Lower leg skin (tissue), 4 donors: ENCODE data around the gene FBN1. TPM values are rescaled to one million over a fixed set of nuclear protein-coding genes. Genes with fewer than 3 reads are reported as not detected.

Source experiments
- DNase-seq, 2 donors: peaks; one replicate each; pipeline ENCODE4 v3.0.0-alpha.2; 2019; ENCODE audit warnings: low spot score in 2 of 2
- H3K4me3 ChIP-seq: fragments of 200-600 bp; sonication (generic); 2 replicates; pipeline ENCODE4 v1.5.1; 2017; ENCODE audit warnings: mild to moderate bottlenecking, low read depth; ENCODE audit not compliant: poor library complexity, severe bottlenecking
- POLR2A ChIP-seq, 2 donors: fragments of 450-650 bp; IDR thresholded peaks; one replicate each; pipeline ENCODE4 v1.6.1; 2016 to 2017; ENCODE audit warnings: antibody characterized with exemption in 2 of 2, mild to moderate bottlenecking in 1 of 2, moderate library complexity in 1 of 2
- WGBS, 2 donors: methylation state at CpG; one replicate each; pipeline ENCODE4 v1.1.5; 2018; 5-methylcytosine and 5-hydroxymethylcytosine counted together
- intact Hi-C: fragments of 100-400 bp; cut with DNase I; formaldehyde crosslinking; loops from one replicate; pipeline ENCODE4 v1.15.0; 2023; ENCODE audit warnings: low total_unique reads
- total RNA-seq, 4 donors: library from RNA; depleted of rRNA; stranded (reverse); fragments of >200 nt; gene quantifications; one replicate each; pipeline ENCODE4 v1.1.0, GENCODE V29; 2016
- TF ChIP-seq, protein P1 (sequence below), 3 donors: fragments of 450-650 bp; IDR thresholded peaks; one replicate each; pipeline ENCODE4 v1.5.1; 2016; ENCODE audit warnings: antibody characterized with exemption in 3 of 3, mild to moderate bottlenecking in 3 of 3, moderate library complexity in 2 of 3

The FBN1 gene
- total RNA-seq, 4 donors from 2014 or later, result 15.0 to 59.3 (median 24.0) TPM

DNA sequence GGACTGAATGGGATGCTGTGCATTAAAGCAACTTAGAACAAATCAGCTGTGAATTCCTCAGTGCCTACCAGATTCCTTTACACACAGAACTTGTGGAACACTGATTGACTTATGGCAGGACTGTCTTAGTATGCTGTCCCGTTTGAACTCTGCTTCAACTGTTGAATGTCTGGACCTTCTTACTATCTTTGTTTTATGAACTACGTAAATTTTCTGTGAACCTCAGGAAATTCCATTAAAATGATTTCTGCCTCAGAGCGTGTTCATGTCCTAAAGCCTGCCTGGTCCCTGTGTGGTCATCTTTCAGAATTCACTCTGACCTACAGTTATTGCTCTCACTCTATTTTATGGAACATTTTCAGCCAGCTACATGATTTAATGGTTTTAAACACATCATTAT lies 29.4 kb upstream of the FBN1 start:
- 43 to 54% methylated on average over 3 of the region's 3 CpGs for WGBS, 2 donors
- intact Hi-C loops, result no loop called here
- TF ChIP-seq, protein P1, sequence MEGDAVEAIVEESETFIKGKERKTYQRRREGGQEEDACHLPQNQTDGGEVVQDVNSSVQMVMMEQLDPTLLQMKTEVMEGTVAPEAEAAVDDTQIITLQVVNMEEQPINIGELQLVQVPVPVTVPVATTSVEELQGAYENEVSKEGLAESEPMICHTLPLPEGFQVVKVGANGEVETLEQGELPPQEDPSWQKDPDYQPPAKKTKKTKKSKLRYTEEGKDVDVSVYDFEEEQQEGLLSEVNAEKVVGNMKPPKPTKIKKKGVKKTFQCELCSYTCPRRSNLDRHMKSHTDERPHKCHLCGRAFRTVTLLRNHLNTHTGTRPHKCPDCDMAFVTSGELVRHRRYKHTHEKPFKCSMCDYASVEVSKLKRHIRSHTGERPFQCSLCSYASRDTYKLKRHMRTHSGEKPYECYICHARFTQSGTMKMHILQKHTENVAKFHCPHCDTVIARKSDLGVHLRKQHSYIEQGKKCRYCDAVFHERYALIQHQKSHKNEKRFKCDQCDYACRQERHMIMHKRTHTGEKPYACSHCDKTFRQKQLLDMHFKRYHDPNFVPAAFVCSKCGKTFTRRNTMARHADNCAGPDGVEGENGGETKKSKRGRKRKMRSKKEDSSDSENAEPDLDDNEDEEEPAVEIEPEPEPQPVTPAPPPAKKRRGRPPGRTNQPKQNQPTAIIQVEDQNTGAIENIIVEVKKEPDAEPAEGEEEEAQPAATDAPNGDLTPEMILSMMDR (IDR thresholded peaks at IDR 0.05), result no peak
- no peak for TF ChIP-seq POLR2A (IDR thresholded peaks at IDR 0.05)
- no peak overlapping the region for H3K4me3 ChIP-seq
- DNase-seq, result no peak

DNA sequence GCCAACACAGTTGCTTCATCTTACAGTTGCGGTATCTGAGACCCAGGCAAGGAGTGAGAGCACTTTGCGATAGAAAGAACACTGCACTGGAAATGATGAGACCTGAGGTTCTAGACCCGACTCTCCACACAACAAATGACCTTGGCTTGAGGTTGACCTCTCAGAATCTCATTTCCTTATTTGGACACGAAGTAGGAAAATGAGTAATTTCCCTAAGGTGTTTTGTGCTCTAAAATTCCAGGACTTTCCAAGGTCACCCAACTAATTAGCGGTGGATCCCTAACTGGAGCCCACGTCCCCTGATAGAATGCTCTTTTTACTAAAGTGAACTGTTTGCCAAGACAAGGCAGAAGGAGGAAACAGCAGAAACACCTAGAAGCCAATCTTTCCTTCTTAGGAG lies 26.7 kb upstream of the FBN1 start:
- WGBS, 2 donors, result 80 to 89% methylated on average over 6 of the region's 6 CpGs
- intact Hi-C loops, result no loop called here
- no peak for DNase-seq
- H3K4me3 ChIP-seq, result no peak overlapping the region
- TF ChIP-seq, protein P1 (IDR thresholded peaks at IDR 0.05), result no peak
- TF ChIP-seq POLR2A (IDR thresholded peaks at IDR 0.05), result no peak

DNA sequence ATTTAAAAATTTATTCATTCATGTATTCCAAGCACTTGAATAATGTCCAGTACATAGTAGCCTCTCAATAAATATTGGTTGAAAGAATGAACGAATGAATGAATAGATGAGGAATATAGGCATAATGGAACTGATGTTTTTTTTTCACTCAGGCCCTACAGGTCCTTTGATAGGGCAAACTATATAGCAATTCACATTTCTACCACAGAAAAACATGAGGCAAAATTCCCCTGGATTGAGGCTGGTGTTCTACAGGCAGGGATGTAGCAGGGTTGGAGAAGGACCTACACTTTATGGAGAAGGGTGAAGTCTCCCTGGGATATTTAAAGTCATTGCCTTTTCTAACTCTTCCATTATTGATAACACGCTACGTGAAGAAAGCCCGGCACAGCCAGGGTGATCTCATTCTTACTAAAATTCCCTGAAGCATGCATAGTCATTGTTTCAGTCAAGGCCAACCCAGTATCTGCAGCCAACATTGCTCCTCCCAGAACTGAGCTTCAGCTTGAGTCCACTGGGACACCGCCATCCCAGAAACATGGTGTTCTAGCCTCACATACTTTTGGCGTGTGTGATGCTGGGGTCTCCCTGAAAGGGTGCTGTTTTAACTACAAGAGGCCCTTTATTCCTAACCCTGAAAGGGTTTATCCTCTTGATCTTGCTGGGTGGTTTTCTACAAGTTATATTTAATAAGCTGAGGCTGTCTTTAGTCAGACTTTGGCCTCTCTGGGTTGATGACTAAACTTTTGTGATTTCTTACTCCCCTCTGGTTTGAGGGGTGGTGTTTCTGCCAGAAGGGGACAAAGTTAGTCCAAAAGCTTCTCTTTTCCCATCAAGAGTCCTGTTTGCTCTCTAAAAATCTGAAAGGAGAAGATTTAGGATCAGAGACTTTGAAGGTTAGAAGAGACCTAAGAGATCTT lies 25.9 kb upstream of the FBN1 start:
- intact Hi-C loops, result no loop called here
- peak; percentile 65 to 91 for DNase-seq
- no peak overlapping the region for H3K4me3 ChIP-seq
- TF ChIP-seq, protein P1 (IDR thresholded peaks at IDR 0.05), result no peak
- no peak for TF ChIP-seq POLR2A (IDR thresholded peaks at IDR 0.05)
- WGBS, 2 donors, result 42 to 46% methylated on average over 6 of the region's 6 CpGs

DNA sequence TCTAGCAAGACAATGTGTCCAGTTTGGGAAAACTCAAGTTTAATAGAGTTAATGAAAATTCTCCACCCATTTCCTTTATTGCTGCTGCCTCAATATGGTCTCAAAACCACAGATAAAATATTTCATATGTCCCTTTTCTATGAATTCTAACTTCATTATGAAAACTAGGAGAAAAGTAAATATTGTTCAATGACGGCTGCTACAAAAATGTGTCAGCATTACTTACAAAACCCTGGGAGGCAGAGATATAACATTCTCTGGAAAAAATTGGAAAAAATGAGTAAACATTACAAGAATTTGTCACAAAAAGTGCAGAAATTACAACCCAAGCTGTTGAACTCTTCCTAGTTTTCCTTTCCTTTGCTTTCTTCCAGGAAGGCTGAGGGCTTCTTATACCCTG lies 22.2 kb upstream of the FBN1 start:
- intact Hi-C loops, result no loop called here

DNA sequence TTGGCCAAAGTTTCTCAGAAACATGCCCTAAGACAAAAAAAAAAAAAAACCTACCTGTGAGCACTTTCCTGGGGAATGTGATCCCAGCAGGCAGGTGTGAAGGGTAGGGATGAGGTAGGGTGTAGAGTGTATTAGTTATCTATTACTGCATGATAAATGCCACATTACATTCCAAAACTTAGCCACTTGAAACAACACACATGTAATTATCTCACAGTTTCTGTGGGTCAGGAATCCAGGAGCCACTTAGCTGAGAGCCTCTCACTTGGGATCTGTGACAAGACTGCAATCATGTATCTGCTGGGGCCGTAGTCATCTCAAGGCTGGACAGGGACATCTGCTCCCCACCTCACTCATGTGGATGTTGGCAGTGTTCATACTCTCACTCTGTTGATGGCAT lies 18.9 kb upstream of the FBN1 start:
- intact Hi-C loops, result no loop called here
- H3K4me3 ChIP-seq, result no peak overlapping the region
- 94 to 100% methylated on average over 1 of the region's 1 CpG for WGBS, 2 donors
- DNase-seq, result no peak
- TF ChIP-seq, protein P1 (IDR thresholded peaks at IDR 0.05), result no peak
- TF ChIP-seq POLR2A (IDR thresholded peaks at IDR 0.05), result no peak

More for the DNA sequence above, 22.2 kb upstream of the FBN1 start:
- DNase-seq, result no peak
- TF ChIP-seq, protein P1 (IDR thresholded peaks at IDR 0.05), result no peak
- TF ChIP-seq POLR2A (IDR thresholded peaks at IDR 0.05), result no peak
- 60 to 65% methylated on average over 1 of the region's 1 CpG for WGBS, 2 donors
- H3K4me3 ChIP-seq, result no peak overlapping the region
